Endothelial cell (in vitro differentiated cells): Measurements from ENCODE around the gene TAF4. TPM values are rescaled to one million over a fixed set of nuclear protein-coding genes. Genes with fewer than 3 reads are reported as not detected.

Source experiments
- DNase-seq: peaks from one replicate; pipeline ENCODE4 v3.0.0; 2021; ENCODE audit warnings: low spot score
- H3K27ac Mint-ChIP-seq: one replicate; pipeline ENCODE4 v1.8.0; 2021; ENCODE audit warnings: mixed read lengths, inconsistent platforms; ENCODE audit not compliant: unreplicated experiment
- H3K27me3 Mint-ChIP-seq: one replicate; pipeline ENCODE4 v1.8.0; 2021; ENCODE audit warnings: mild to moderate bottlenecking, moderate library complexity, mixed read lengths, inconsistent platforms; ENCODE audit not compliant: unreplicated experiment
- H3K36me3 Mint-ChIP-seq: one replicate; pipeline ENCODE4 v1.8.0; 2021; ENCODE audit warnings: mild to moderate bottlenecking, low read depth, mixed read lengths, inconsistent platforms; ENCODE audit not compliant: unreplicated experiment
- H3K4me1 Mint-ChIP-seq: one replicate; pipeline ENCODE4 v1.8.0; 2021; ENCODE audit warnings: mild to moderate bottlenecking, mixed read lengths, inconsistent platforms; ENCODE audit not compliant: unreplicated experiment
- H3K4me3 Mint-ChIP-seq: one replicate; pipeline ENCODE4 v1.8.0; 2021; ENCODE audit warnings: mild to moderate bottlenecking, mixed read lengths, inconsistent platforms; ENCODE audit not compliant: unreplicated experiment
- H3K9me3 Mint-ChIP-seq: one replicate; pipeline ENCODE4 v1.8.0; 2021; ENCODE audit warnings: mixed read lengths, inconsistent platforms; ENCODE audit not compliant: unreplicated experiment
- CTCF ChIP-seq: fragments of 200-600 bp; sonication (generic); IDR thresholded peaks from one replicate; pipeline ENCODE4 v1.5.0; 2021; ENCODE audit warnings: antibody characterized with exemption; ENCODE audit not compliant: unreplicated experiment
- total RNA-seq: library from RNA; stranded (reverse); fragmentation: NEBNext Ultra II Directional; extraction: Animal tissue kit (Norgen Biotek cat#: 25700); gene quantifications from one replicate; pipeline ENCODE4 v1.2.1, GENCODE V29; 2021; ENCODE audit not compliant: unreplicated experiment

The TAF4 gene
- total RNA-seq, 1 donor from 2014 or later, result 14.2 TPM

GRCh38 chr20:61955668-61956395 lies 109.8 kb downstream of the TAF4 start:
- DNase-seq, result no peak
- Mint-ChIP-seq H3K27ac (no peak overlapping the region), H3K27me3 (no peaks in the 10 kb centered on the region), H3K9me3 (no peaks in the 10 kb centered on the region), H3K4me3 (no peak overlapping the region), H3K4me1 (no peaks in the 10 kb centered on the region), H3K36me3 (peaks cover 3% of the 10 kb centered on the region)
- TF ChIP-seq CTCF, result no peak

GRCh38 chr20:61954276-61955021 lies 111.2 kb downstream of the TAF4 start:
- Mint-ChIP-seq H3K36me3 (peaks cover 3% of the 10 kb centered on the region), H3K27ac (no peak overlapping the region), H3K9me3 (no peaks in the 10 kb centered on the region), H3K4me3 (no peak overlapping the region), H3K4me1 (no peaks in the 10 kb centered on the region), H3K27me3 (no peaks in the 10 kb centered on the region)
- TF ChIP-seq CTCF, result no peak
- DNase-seq, result peak; percentile 1

GRCh38 chr20:61953037-61954021 lies 112.4 kb downstream of the TAF4 start:
- no peak overlapping the region for H3K4me3 Mint-ChIP-seq
- DNase-seq, result peak; percentile 1
- TF ChIP-seq CTCF, result no peak
- H3K27ac Mint-ChIP-seq, result no peak overlapping the region
- H3K9me3 Mint-ChIP-seq, result no peaks in the 10 kb centered on the region
- no peaks in the 10 kb centered on the region for H3K27me3 Mint-ChIP-seq
- H3K36me3 Mint-ChIP-seq, result peaks cover 9% of the 10 kb centered on the region
- no peaks in the 10 kb centered on the region for H3K4me1 Mint-ChIP-seq

GRCh38 chr20:61951695-61952533 lies 113.8 kb downstream of the TAF4 start:
- Mint-ChIP-seq H3K4me1 (no peaks in the 10 kb centered on the region), H3K4me3 (no peak overlapping the region), H3K27me3 (no peaks in the 10 kb centered on the region), H3K9me3 (no peaks in the 10 kb centered on the region), H3K27ac (no peak overlapping the region), H3K36me3 (peaks cover 9% of the 10 kb centered on the region)
- peak; percentile 79 for DNase-seq
- TF ChIP-seq CTCF, result no peak
